HG02840 (cell line): ENCODE measurements around the gene ADARB2.

Experiments
- ATAC-seq: cut with Tn5 transposase; IDR thresholded peaks from one replicate; pipeline ENCODE4 v1.9.1; 2021; ENCODE audit warnings: mild to moderate bottlenecking, moderate library complexity, moderate number of reproducible peaks; ENCODE audit not compliant: unreplicated experiment, low FRiP score

ADARB2 gene

GRCh38 chr10:1287487-1287886, 449.8 kb downstream of the ADARB2 start:
- no peak for ATAC-seq

- ATAC-seq: no peak
These were observed 453.2 kb downstream of the ADARB2 start for GRCh38 chr10:1284076-1284475.

- ATAC-seq: no peak
These were observed 455.9 kb downstream of the ADARB2 start for GRCh38 chr10:1281405-1281782.

GRCh38 chr10:1280466-1281404, 456.6 kb downstream of the ADARB2 start:
- no peak for ATAC-seq

- ATAC-seq: no peak
These were observed 459.0 kb downstream of the ADARB2 start for GRCh38 chr10:1278306-1278705.

GRCh38 chr10:1274701-1275544, 462.4 kb downstream of the ADARB2 start:
- no peak for ATAC-seq

- no peak for ATAC-seq
These were observed 463.1 kb downstream of the ADARB2 start for GRCh38 chr10:1274111-1274661.

GRCh38 chr10:1273372-1274105, 463.8 kb downstream of the ADARB2 start:
- ATAC-seq: no peak

- ATAC-seq: no peak
These were observed 464.6 kb downstream of the ADARB2 start for GRCh38 chr10:1272777-1273161.

- no peak for ATAC-seq
These were observed 465.1 kb downstream of the ADARB2 start for GRCh38 chr10:1272079-1272776.

GRCh38 chr10:1270906-1271305, 466.4 kb downstream of the ADARB2 start:
- no peak for ATAC-seq

- no peak for ATAC-seq
These were observed 466.8 kb downstream of the ADARB2 start for GRCh38 chr10:1270490-1270889.

- ATAC-seq: no peak
These were observed 468.5 kb downstream of the ADARB2 start for GRCh38 chr10:1268831-1269230.

- ATAC-seq: no peak
These were observed 469.8 kb downstream of the ADARB2 start for GRCh38 chr10:1267568-1267967.

GRCh38 chr10:1267148-1267547, 470.2 kb downstream of the ADARB2 start:
- ATAC-seq: no peak

GRCh38 chr10:1266033-1266802, 471.1 kb downstream of the ADARB2 start:
- ATAC-seq: no peak

GRCh38 chr10:1264001-1264400, 473.3 kb downstream of the ADARB2 start:
- ATAC-seq: no peak

- no peak for ATAC-seq
These were observed 480.1 kb downstream of the ADARB2 start for GRCh38 chr10:1257274-1257673.

GRCh38 chr10:1256432-1256725, 480.9 kb downstream of the ADARB2 start:
- no peak for ATAC-seq
